ENCODE results near the gene CLDN4.

CLDN4 gene

DNA sequence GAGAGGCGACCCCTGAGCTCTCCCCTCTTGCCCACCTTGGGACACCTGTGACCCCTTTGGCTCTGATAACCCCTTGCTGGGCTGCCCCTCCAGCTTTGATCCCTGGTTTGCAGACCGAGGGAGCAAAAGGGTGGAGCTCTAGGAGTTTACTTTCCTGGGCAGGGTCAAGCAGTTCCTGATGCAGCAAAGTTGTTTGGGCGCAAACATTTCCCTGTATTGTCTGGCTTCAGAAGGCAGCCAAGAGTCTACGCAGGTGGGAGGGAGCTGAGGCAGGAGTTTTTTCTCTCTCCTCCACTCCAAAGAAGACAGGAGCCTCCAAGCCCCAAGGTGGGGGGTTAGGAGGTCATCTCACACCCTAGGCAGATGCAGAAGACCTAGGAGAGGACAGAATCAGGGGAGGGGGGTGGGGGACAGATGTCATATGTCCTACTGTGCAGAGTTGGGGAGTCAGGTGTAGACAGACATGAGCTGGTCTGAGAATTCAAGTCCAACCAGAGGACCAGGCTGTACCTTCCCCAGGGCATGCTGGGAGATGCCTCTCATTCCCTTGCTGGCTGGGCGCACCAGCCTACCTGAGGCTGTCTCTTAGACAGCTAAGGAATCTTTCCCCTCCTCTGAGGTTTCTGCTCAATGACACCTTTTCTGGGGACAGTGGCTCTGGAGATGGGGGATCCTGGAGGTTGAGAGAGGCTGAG lies 50.7 kb downstream of the CLDN4 start:
- H3K9ac ChIP-seq (ENCODE audit: low read depth, low read length, poor library complexity, severe bottlenecking): no peak overlapping the region
- no peak for TF ChIP-seq EZH2phosphoT487 (IDR thresholded peaks at IDR 0.05; ENCODE audit: borderline replicate concordance)
- TF ChIP-seq CTCF (conservative IDR thresholded peaks at IDR 0.05; ENCODE audit: low read length): no peak
- H3K4me2 ChIP-seq (ENCODE audit: low read depth, low read length, poor library complexity, severe bottlenecking): no peak overlapping the region
- no peaks in the 10 kb centered on the region for H3K9me2 ChIP-seq (replicated peaks; ENCODE audit: low read depth, low read length)
- H3K4me1 ChIP-seq (ENCODE audit: insufficient read depth, low read length, poor library complexity, severe bottlenecking): peaks cover 12% of the 10 kb centered on the region
- no peak overlapping the region for H2AFZ ChIP-seq (ENCODE audit: low read length)
- no peaks in the 10 kb centered on the region for H3K79me2 ChIP-seq (ENCODE audit: insufficient read depth, low read length)
- no peaks in the 10 kb centered on the region for H3K27me3 ChIP-seq (ENCODE audit: insufficient read depth, low read length, poor library complexity, severe bottlenecking)
- H4K20me1 ChIP-seq (ENCODE audit: insufficient read depth, low read length, poor library complexity, severe bottlenecking): no peaks in the 10 kb centered on the region
- no peak overlapping the region for H3K4me3 ChIP-seq (ENCODE audit: low read length, poor library complexity, severe bottlenecking)
- no peaks in the 10 kb centered on the region for H3K9me3 ChIP-seq (ENCODE audit: insufficient read depth, low read depth, low read length)
- no peaks in the 10 kb centered on the region for H3K36me3 ChIP-seq (ENCODE audit: insufficient read depth, low read length)
- peaks cover 3% of the 10 kb centered on the region; the same call in 1 of the 2 replicates for H3F3A ChIP-seq (ENCODE audit: low read depth)

GRCh38 chr7:73882047-73882402 lies 51.2 kb downstream of the CLDN4 start:
- Histone ChIP-seq H3K9me2 (replicated peaks; ENCODE audit: low read depth, low read length) (no peaks in the 10 kb centered on the region), H3K9me3 (ENCODE audit: insufficient read depth, low read depth, low read length) (no peaks in the 10 kb centered on the region), H3K36me3 (ENCODE audit: insufficient read depth, low read length) (no peaks in the 10 kb centered on the region), H3K4me1 (ENCODE audit: insufficient read depth, low read length, poor library complexity, severe bottlenecking) (peaks cover 17% of the 10 kb centered on the region), H3K9ac (ENCODE audit: low read depth, low read length, poor library complexity, severe bottlenecking) (no peak overlapping the region), H3F3A (ENCODE audit: low read depth) (peaks cover 3% of the 10 kb centered on the region; the same call in 1 of the 2 replicates), H3K79me2 (ENCODE audit: insufficient read depth, low read length) (no peaks in the 10 kb centered on the region), H3K4me3 (ENCODE audit: low read length, poor library complexity, severe bottlenecking) (no peak overlapping the region), H3K4me2 (ENCODE audit: low read depth, low read length, poor library complexity, severe bottlenecking) (no peak overlapping the region), H4K20me1 (ENCODE audit: insufficient read depth, low read length, poor library complexity, severe bottlenecking) (no peaks in the 10 kb centered on the region), H3K27me3 (ENCODE audit: insufficient read depth, low read length, poor library complexity, severe bottlenecking) (no peaks in the 10 kb centered on the region), H2AFZ (ENCODE audit: low read length) (no peak overlapping the region)
- TF ChIP-seq CTCF (conservative IDR thresholded peaks at IDR 0.05; ENCODE audit: low read length): no peak
- TF ChIP-seq EZH2phosphoT487 (IDR thresholded peaks at IDR 0.05; ENCODE audit: borderline replicate concordance): no peak
